ENCODE data around the gene APOLD1.
"Not testable (repeated sequence)": the region's sequence is repeated elsewhere in the genome, so short reads cannot be mapped to it uniquely, and the experiment has no call there.

The APOLD1 gene, protein sequence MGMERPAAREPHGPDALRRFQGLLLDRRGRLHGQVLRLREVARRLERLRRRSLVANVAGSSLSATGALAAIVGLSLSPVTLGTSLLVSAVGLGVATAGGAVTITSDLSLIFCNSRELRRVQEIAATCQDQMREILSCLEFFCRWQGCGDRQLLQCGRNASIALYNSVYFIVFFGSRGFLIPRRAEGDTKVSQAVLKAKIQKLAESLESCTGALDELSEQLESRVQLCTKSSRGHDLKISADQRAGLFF

DNA sequence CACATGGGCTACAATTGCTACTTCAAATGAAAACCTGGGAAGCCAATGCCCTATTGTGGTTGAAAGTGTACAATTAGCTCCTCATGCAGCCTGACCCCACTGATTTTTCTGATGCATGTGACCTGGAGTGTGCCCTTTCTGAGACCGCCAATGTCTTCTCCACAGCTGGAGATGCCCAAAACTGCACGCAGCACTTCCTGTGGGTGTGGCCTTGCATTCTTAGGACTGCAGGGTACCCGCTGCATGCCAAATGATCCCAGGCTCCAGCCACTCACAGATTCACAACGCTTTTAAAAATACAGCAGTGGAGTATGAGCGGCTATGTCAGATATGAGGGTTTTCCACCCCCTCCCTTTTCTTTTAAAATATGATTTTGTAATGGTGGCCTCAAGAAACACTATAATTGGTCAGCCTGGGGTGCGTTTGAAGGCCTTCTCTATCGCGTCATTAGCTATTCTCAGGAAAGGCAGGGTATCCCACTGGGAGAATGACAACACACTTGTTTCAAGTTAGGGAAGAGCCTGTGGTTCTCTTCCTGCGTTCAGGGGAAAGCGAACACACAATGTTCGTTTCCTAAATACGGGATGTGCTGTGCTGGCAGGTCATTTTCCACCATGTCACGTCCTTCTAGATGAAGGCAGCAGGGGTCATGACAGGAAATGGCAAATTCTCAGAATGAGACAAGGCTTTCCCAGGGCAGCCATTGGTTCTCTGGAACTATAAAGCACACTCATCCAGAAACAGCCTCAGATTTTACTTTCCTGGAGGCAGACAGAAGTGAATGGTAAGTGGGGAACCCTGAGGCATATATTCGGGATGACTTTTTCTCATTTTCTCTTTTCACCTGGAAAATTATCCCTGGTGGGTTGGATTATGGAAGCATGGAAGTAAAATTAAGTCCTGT lies at the start of gene APOLD1:
Gene APOLD1 (plus strand): TSS at position 749 of the 904 bp plus-strand sequence. CDS start 33 bp downstream, at position 782.
- DNase-seq = no peak

DNA sequence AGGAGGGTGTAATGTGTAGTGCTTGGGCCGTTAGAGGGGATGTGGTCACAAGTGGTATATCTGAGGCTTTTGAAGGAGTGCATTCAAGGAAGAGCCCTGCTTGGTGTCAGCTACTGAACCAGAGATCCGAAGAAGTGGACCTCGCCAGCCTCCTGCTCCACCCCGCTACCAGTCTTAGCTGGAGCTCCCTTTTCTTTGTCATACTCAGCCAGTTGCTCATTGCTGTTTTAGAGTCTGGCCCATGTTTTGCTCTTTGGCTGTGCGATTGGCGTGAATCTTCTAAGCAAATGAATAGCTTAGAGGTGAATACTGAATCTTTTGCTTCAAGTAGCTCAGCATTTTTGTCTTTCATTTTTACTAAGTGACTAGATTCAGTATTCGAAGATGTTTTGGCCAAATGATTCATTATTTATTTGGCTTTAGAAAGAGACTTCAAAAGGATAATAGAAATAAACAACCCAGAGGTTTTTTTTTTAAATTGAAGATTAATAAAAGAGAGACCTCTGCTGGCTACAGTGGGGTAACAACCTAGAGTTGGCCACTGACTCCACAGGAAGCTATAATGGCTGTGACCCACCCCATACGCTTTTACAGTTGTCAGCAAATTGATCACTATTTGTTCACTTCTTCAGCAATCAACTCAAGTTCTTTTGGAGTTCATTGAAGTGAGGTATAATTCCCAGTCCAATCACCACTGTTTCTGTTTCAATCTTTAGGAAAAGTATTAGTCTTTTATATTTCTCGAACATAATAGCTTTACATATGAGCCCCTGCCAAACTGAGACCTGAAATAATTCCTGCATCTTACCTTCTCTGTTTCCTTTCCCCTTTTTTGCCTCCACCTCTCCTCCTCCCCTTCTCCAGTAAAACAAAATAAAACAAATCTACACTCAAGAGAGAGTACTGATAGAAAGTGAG lies 48.4 kb upstream of the APOLD1 start:
- no peak for DNase-seq

DNA sequence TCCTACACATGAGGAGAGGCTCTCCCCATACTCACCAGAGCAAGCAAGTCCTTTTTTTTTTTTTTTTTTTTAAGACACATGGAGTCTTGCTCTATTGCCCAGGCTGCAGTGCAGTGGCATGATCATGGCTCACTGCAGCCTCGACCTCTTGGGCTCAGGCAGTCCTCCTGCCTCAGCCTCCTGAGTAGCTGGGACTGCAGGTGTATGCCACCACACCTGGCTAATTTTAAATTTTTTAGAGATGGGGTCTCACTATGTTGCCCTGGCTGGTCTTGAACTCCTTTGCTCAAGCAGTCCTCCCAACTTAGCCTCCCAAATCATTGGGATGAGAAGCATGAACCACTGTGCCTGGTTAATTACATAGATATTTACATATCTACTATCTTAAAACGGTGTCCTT lies 47.3 kb upstream of the APOLD1 start:
- DNase-seq = not testable (repeated sequence)

DNA sequence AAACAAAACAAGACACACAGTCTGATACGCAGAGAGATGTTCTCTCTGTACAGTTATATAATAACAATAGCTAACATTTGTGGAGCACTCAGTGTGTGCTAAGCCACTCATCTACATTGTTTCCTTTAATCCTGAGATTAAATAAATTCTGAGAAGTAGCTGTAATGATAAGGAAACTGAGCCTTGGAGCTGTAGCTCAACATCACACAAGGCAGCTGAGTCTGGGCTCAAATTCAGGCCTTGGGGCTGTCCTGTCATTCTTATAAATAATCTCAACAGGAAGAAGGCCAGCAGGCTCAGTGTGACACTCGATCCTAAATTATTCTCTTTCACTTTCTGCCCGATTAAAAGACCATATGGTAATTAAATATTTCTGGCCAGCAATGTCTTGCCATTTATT lies 43.8 kb upstream of the APOLD1 start:
- no peak for DNase-seq

DNA sequence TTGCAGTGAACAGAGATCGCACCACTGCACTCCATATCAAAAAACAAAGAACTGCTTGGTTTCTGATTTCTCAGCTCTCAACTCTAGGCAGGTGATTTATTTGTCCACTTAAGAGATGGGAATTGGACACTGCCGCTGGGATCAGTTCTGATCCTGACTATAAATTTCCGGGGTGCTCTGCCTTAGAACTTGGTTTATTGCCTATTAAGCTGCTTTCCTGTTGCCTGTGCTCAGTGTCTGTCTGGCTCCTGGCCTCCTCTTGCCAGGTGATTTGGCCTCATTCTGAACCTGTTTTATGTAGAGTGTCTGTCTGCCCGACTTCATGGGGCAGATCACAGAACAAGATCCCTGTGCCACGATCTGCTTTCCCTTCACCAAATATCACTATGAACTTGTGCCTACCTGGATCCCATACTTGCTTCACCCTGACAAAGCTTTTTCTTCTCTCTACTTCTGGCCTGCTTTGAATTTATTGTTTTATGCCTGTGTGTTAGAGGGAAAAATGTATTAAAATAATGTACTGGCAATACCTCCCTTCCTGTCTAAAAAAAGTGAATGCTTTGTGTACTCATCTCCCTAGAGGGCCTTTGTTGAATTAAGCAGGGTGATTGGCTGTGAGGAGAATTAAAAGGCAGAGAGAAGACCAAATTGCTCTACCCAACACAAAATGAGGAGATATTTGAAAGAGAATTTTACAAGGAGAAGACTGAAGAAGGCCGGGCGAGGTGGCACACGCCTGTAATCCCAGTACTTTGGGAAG lies 40.7 kb upstream of the APOLD1 start:
- no peak for DNase-seq

DNA sequence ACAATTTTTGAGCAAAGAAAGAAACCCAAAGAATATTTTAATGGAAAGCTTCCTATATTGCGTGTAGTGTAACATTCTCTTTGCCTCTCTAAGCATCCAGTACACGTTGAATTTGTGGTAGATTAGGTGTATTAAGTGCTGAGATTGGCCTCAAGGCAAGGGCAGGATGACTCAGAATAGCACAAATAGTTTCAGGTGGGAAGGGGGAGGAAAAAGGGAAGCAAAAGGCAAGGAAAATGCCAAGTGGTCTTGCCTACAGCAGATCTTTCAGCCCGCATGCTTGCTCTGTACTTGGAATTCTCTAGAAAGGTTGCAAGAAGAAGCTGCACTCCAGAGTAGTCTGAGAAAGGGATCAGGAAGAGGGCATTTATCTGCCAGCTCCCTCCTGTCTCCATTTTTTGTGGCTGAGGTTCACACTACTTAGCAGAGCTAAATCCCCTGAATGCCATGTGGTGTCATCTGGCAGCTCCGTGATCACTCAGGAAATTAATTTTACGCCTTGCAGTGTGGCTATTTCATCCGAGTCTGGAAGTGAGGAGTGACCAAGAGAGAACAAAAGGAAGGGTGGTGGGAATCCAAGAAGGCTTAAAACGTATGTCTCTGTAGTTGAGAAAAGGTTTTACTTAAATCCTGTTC lies 39.8 kb upstream of the APOLD1 start:
- DNase-seq = no peak

DNA sequence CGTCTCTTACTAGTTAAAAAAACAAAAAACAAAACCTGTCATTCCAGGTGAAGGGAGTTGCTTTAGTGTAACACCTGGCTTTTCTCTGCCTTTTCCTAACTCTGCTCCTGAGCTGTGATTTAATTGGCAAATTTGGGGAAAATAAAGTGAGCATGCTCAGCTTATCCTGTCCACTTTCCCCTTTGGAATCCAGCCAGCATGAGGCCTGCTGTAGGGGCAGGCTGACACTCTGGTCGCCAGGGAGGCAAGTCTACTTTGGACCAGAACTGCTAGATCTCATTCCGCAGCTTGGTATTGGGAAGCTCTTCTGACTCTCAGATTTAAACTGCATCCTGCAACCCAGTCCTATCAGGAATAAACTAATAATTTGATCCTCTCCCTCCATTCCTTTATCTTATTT lies 38.2 kb upstream of the APOLD1 start:
- no peak for DNase-seq

DNA sequence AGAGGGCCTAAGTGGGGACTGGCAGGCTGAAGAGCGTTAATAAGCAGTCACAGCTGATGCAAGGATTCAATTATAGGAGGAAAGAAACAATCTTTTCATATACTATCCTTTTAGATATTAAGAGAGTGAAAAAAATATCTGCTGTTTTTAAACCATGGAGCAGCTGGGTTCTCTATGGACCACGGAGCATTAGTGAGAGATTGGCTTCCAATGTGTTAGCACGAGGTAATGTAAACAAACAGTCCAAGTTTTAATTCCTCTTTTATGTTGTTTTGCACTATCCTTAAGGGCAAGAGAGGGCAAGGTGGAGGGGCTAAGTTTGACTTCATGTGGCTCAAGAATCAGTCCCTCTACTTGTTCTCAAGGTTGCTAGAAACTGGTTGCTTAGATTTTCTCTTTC lies 37.4 kb upstream of the APOLD1 start:
- DNase-seq = no peak

DNA sequence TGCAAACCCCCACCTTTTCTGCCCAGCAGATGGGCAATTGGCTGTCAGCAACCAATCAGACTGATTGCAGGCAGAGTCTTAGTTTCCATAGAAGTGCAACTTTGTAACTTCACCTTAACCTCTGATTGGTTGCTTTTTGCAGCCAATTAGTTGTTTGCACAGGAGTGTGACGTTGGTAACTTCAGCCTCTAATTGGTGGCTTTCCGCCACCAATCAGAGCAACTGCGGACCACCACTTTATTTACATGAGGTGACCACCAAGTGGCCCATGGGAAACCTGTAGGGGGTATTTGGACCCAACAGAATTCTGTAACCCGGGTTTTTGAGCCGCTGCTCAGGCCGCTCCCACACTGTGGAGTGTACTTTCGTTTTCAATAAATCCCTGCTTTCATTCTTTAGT lies 36.0 kb upstream of the APOLD1 start:
- DNase-seq = no peak

DNA sequence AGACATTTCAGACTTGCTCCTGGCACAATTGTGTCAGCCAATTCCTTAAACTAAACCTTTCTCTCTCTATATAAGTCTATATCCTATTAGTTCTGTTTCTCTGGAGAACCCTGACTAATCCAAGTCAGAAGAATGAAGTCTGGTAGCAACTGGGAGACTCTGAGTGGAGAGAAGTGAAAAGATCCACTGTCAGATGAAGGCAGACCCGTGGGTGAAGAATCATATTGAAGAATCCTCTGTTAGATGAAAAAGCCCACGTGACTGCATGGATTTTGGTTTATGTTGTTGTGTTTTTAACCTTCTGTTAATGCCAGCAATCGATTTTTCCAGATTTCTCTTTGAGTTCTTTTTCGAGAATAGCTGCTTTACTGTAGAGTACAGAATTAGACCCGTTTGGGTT lies 29.5 kb upstream of the APOLD1 start:
- DNase-seq = no peak

DNA sequence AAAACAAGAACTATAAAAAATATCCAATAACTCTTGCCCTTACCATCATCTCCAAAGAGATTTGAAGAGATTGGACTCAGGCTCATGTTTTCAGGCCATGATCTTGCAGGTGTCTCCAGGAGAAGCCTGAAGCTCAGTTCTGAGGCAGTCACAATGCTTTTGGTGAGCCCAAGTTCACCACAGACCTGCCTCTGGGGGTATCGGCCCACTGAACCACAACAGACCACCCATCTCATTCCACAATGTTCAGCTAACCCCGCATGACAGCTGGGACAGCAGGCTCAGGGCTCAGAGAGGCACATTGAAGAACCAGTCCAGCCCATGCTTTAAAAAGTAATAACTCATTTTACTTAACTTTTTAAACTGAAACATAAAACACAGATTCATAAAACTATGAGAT lies 28.3 kb upstream of the APOLD1 start:
- no peak for DNase-seq

DNA sequence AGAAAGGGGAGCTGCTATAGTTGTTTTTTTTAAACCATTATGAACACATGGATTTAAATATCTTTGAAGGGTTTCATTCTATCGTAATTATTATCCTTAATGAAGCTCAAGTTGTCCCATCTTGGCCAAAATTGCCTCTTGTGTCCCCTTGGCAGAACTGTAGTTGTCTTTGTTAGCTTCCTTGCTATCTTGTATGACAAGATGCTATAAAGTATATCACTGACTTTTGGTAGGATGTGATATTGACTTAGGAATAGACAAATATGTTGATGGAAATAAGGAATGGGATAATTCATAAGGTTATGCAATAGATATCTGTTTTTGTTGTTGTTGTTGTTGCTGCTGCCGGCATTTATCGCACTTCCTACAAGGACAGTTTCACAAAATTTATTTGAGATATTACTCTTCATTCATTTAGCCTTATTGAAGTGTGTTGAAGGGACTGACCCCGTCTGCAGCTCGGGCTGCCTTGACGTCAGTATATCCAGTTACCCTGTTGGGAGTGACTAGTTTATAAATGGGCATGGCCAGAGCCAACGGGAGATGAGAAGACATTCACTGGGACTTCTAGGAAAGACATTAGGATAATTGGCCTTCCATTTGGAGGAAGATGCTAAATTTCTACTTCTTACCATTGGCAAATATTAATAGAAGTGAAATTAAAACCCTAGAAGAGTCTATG lies 26.1 kb upstream of the APOLD1 start:
- DNase-seq = no peak

DNA sequence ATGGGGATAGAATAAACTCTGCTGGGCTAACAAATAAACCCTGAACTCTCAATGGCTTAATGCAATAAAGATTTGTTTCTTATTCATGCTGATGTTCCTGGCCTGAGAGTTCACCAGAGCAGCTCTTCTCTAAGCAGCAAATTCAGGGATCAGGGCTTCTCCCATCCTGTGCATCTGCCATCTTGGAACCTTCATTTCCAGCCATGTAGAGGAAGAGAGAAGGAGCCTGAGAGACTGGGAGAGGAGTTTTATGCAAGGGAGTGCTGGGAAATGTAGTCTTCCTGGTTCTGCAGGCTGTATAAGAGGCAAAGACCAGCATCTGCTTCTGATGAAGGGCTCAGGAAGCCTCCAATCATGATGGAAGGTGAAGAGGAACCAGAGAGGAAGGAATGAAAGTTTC lies 20.6 kb upstream of the APOLD1 start:
- no peak for DNase-seq

DNA sequence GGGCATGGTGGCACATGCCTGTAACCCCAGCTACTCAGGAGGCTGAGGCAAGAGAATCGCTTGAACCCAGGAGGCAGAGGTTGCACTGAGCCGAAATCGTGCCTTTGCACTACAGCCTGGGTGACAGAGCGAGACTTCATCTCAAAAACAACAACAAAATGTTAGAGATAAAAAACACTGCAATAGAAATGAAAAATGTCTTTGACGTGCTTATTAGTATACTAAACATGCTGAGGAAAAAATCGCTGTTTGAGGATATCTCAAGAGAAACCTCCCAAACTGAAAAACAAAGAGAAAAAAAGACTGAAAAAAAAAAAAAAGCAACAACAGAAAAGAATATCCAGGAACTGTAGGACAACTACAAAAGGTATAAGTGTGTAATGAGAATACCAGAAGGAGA lies 15.2 kb upstream of the APOLD1 start:
- no peak for DNase-seq

DNA sequence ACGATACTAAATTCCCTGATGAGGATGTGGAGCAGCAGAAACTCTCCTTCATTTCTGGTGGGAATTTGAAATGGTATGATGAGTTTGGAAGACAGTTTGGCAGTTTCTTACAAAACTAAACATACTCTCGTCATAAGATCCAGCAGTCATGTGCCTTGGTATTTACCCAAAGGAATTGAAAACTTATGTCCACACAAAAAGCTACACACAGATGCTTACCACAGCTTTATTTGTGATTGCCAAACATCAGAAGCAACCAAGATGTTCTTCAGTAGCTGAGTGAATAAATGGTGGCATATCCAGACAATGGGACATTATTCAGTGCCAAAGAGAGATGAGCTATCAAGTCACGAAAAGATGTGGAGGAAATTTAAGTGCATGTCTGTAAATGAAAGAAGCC lies 10.7 kb upstream of the APOLD1 start:
- DNase-seq = no peak

DNA sequence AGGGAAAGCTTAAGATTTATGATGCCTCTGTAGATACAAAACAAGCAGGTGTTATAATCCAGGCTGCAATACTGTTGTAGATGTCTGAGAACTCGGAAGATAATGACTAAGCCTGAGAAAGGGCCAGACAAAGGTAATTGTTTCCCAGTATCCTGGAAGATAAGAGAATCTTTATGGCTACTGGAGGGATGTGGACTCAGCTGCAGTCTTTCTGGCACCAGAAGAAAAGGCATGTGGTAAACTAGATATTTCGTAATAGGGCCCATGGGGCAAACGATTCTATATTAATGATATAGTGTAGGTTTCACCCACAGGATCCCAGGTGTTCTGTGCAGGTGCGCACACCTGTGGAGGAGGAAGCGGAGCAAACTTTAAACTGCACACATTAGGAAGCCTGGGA lies 9.2 kb upstream of the APOLD1 start:
- DNase-seq = no peak

DNA sequence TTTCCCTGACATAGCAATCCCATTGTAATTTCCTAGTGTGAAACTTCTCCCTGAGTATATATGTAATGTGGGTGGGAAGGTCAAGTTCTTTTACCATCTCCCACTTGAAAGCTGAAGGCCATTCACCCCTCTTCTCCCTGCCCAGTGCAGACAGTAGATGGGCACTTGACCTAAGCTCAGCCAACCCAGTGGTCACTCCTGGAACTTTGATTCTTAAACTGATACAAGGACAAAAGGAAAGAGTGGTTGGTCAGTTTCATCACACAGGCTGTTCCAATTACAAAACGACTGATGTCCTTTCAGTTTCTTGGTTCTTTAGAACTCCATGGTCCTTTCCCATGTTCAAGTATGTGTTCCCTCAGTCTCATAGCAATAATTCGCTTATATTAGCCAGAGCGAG lies 8.4 kb upstream of the APOLD1 start:
- no peak for DNase-seq

DNA sequence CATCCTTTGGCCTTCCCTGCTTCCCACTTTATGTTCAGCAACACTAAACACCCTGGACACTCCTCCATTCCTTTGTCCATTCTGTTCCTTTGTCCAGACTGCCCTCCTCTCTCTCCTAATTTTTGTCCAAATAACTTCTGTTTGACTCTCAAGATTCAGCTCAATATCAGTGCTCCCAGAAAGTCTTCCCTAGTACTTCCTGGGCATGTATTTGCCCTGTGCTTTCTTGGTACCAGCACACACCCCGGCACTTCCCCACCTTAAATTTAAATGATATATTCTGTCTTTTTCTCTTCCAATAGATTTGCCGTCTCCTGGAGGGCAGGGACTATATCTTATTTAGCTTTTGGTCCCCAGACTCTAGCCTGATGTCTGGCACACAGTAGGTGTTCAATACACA lies 6.5 kb upstream of the APOLD1 start:
- DNase-seq = no peak

DNA sequence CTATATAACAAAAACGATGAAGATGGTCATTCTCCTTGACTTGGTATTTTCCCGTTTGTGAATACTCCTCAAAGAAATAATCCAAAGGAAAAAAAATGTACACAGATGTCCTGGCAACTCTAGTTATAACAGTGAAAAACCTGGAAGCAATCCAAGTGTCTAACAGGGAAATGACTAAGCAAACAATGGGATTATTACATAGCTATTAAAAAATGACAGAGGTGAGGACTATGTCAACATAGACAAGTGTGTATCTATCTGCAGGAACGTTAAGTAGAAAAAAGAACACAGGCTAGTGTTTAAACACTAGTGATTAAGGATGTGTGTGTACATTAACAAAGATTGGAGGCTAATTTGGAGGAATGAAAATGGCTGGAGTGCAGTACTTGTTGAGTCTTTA lies 5.9 kb upstream of the APOLD1 start:
- no peak for DNase-seq

DNA sequence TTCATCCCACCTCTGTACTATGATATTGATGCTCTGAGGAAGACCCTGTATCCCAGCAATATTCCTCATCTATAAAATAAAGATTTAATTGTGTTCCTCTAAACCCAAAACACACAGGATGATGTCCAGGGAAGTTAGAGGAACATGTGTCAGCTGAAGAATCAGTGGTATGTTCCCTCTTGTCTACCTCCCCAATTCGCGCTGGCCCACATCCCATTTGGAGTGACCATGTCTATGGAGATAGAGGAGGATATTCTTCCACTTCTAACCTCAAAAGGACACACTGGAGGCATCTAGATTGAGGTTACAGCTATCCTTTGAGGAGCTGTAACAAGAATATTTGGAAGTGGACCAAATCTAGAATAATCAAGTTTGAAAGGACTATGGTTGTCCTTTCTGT lies 1.3 kb upstream of the APOLD1 start:
- no peak for DNase-seq

DNA sequence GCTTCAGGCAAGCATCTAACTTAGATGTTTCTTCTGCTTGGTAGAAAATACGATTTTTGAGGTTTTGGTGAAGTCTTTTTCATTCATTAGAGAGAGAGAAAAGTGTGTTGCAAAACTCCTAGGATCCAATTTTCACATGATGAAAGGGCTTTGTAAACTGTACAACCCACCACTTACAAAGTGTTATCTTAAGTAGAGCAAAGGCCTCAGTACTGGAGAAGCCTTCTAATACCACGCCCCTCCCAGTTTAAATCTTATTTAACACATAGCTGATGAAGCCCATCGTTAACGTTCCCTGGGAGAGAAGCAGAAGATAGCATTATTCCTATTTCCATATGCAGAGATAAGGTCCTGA lies 869 bp downstream of the APOLD1 start:
- no peak for DNase-seq
